Pancreas (tissue), 10 donors: ENCODE results near the gene TTC13. TPM values are rescaled to one million over a fixed set of nuclear protein-coding genes. Genes with fewer than 3 reads are reported as not detected.
A peak's percentile ranks its signal among the peaks of the same experiment; 100 is the strongest.

Source experiments
- ATAC-seq, 4 donors: fragments of 200-7000 bp; cut with Tn5 transposase; one replicate each; pipeline versions ENCODE4 v1.8.0 to v1.9.1; 2020; ENCODE audit warnings: mild to moderate bottlenecking in 4 of 4, moderate library complexity in 4 of 4
- DNase-seq, 6 donors: peaks; one replicate each; pipeline ENCODE4 v3.0.0-alpha.2; 2020
- FAIRE-seq: peaks from 2 replicates; lab custom pipeline; 2012; peaks lifted over from hg19 to GRCh38; lab: Jason Lieb, UNC
- H3K27ac ChIP-seq, 4 donors: fragments of 200-600 bp; sonication (generic); 1 replicate in 3 of 4; 2 replicates in 1 of 4; pipeline versions ENCODE4 v1.5.0 to v1.8.0; 2020
- H3K27me3 ChIP-seq, 4 donors: fragments of 200-600 bp; one replicate each; pipeline ENCODE4 v1.8.0; 2021
- H3K36me3 ChIP-seq, 3 donors: fragments of 200-600 bp; sonication (generic) in 1 of 3; one replicate each; pipeline versions ENCODE4 v1.5.0 to v1.8.0; 2020 to 2021
- H3K4me1 ChIP-seq, 3 donors: fragments of 200-600 bp; one replicate each; pipeline ENCODE4 v1.8.0; 2021
- H3K4me3 ChIP-seq, 4 donors: fragments of 200-600 bp; sonication (generic) in 2 of 4; one replicate each; pipeline versions ENCODE4 v1.5.0 to v1.8.0; 2020 to 2021
- H3K9me3 ChIP-seq, 4 donors: fragments of 200-600 bp; one replicate each; pipeline ENCODE4 v1.8.0; 2021
- CTCF ChIP-seq, 4 donors: fragments of 200-600 bp; sonication (generic) in 3 of 4; IDR thresholded peaks; one replicate each; pipeline versions ENCODE4 v1.5.0 to v1.8.0; 2021; ENCODE audit warnings: antibody characterized with exemption in 4 of 4
- WGBS, 2 donors: extraction: QIAGEN DNeasy Blood & Tissue Kit; methylation state at CpG; one replicate each; pipeline ENCODE4 v1.1.7; 2013; 5-methylcytosine and 5-hydroxymethylcytosine counted together
- intact Hi-C, 3 donors: fragments of 100-400 bp; cut with DNase I; formaldehyde crosslinking; loops; one replicate each; pipeline versions ENCODE4 v1.11.1 to v1.14.2; 2022
- polyA plus RNA-seq, 2 donors: library from polyadenylated mRNA; stranded (reverse); fragments of 200-250 nt; gene quantifications; one replicate each; pipeline ENCODE4 v1.2.3, GENCODE V29; 2013
- total RNA-seq, 6 donors: library from RNA; stranded (reverse); fragmentation: NEBNext Ultra II Directional in 4 of 6; extraction: Animal tissue kit (Norgen Biotek cat#: 25700) in 4 of 6; gene quantifications; one replicate each; pipeline versions ENCODE4 v1.2.1 to v1.2.4, GENCODE V29; 2021 to 2023
- donor health status: healthy with polysubstance abuse.
- donor health status: DM: no; HTN: no; CAD: no; lungs with moderate emphysema.
- donor health status: DM: no; HTN: no; CAD: no.
- donor health status: control.
- donor health status: control.
- donor health status: Bipolar disorder and iron deficiency.
- donor health status: DM: yes; HTN: yes; CAD: no.
- donor health status: DM: no; HTN: no; CAD: no.
- donor health status: DM: no; HTN: no; CAD: no.
- donor health status: DM: yes; HTN: yes; CAD: no.

The TTC13 gene
- total and polyA plus RNA-seq, 8 donors: 5.3 to 17.0 (median 8.8) TPM

- no peak for TF ChIP-seq CTCF (IDR thresholded peaks at IDR 0.05)
- FAIRE-seq: no peak
- intact Hi-C loops: no loop called here
- Histone ChIP-seq H3K36me3 (peaks cover 3 to 47% (median 20%) of the 10 kb centered on the region in 3 donors), H3K9me3 (no peaks in the 10 kb centered on the region), H3K4me1 (no peaks in the 10 kb centered on the region), H3K4me3 (no peak overlapping the region), H3K27me3 (no peaks in the 10 kb centered on the region), H3K27ac (no peak overlapping the region)
- ATAC-seq: no peak
- WGBS, 2 donors: 95 to 99% methylated on average over 4 of the region's 4 CpGs
- no peak for DNase-seq
These were observed 21.5 kb upstream of the TTC13 start for GRCh38 chr1:231000201-231000600.

GRCh38 chr1:230994860-230995259 is 16.2 kb upstream of the TTC13 start:
- no peak for DNase-seq
- no peak overlapping the region for H3K4me3 ChIP-seq
- H3K27me3 ChIP-seq: no peaks in the 10 kb centered on the region
- 90 to 95% methylated on average over 1 of the region's 1 CpG for WGBS, 2 donors
- peaks cover 0 to 4% (median 3%) of the 10 kb centered on the region in 3 donors for H3K4me1 ChIP-seq
- TF ChIP-seq CTCF (IDR thresholded peaks at IDR 0.05): no peak
- FAIRE-seq: no peak
- peaks cover 0 to 34% (median 10%) of the 10 kb centered on the region in 3 donors for H3K36me3 ChIP-seq
- H3K27ac ChIP-seq: no peak overlapping the region
- intact Hi-C loops: no loop called here
- H3K9me3 ChIP-seq: no peaks in the 10 kb centered on the region
- no peak for ATAC-seq

GRCh38 chr1:230992100-230992774 is 13.6 kb upstream of the TTC13 start:
- H3K27me3 ChIP-seq: no peaks in the 10 kb centered on the region
- no peak for TF ChIP-seq CTCF (IDR thresholded peaks at IDR 0.05)
- FAIRE-seq (no peak), DNase-seq (peak in 2 of 6 donors; percentile 16 to 42), ATAC-seq (peak; percentile 84 to 95 (median 92))
- peaks cover 0 to 3% (median 0%) of the 10 kb centered on the region in 4 donors for H3K9me3 ChIP-seq
- H3K27ac ChIP-seq: no peak overlapping the region
- 48 to 51% methylated on average over 7 of the region's 7 CpGs for WGBS, 2 donors
- no peak overlapping the region for H3K4me3 ChIP-seq
- H3K4me1 ChIP-seq: peaks cover 0 to 11% (median 3%) of the 10 kb centered on the region in 3 donors
- peaks cover 0 to 7% (median 0%) of the 10 kb centered on the region in 3 donors for H3K36me3 ChIP-seq
- intact Hi-C loops: no loop called here

- WGBS, 2 donors: 51 to 52% methylated on average over 3 of the region's 3 CpGs
- TF ChIP-seq CTCF (IDR thresholded peaks at IDR 0.05): no peak
- FAIRE-seq (no peak), ATAC-seq (no peak), DNase-seq (no peak)
- Histone ChIP-seq H3K9me3 (peaks cover 0 to 3% (median 0%) of the 10 kb centered on the region in 4 donors), H3K4me1 (peaks cover 10 to 16% (median 11%) of the 10 kb centered on the region in 3 donors), H3K27ac (no peak overlapping the region), H3K27me3 (no peaks in the 10 kb centered on the region), H3K4me3 (no peak overlapping the region), H3K36me3 (no peaks in the 10 kb centered on the region)
- intact Hi-C loops: no loop called here
These were observed 8.8 kb upstream of the TTC13 start for GRCh38 chr1:230987448-230987847.

GRCh38 chr1:230986976-230987375 is 8.3 kb upstream of the TTC13 start:
- H3K36me3 ChIP-seq: no peaks in the 10 kb centered on the region
- ATAC-seq (no peak), DNase-seq (no peak), FAIRE-seq (no peak)
- H3K27me3 ChIP-seq: no peaks in the 10 kb centered on the region
- intact Hi-C loops: no loop called here
- no peak overlapping the region for H3K27ac ChIP-seq
- TF ChIP-seq CTCF (IDR thresholded peaks at IDR 0.05): no peak
- 91 to 92% methylated on average over 7 of the region's 7 CpGs for WGBS, 2 donors
- peaks cover 10 to 14% (median 11%) of the 10 kb centered on the region in 3 donors for H3K4me1 ChIP-seq
- no peak overlapping the region for H3K4me3 ChIP-seq
- peaks cover 0 to 3% (median 0%) of the 10 kb centered on the region in 4 donors for H3K9me3 ChIP-seq
